ENCODE data around the gene WDHD1. TPM values are rescaled to one million over a fixed set of nuclear protein-coding genes. Genes with fewer than 3 reads are reported as not detected.

WDHD1 gene
- total and polyA plus RNA-seq, 8 donors, result 0.29 to 15.6 (median 1.2) TPM; not detected in 1

DNA sequence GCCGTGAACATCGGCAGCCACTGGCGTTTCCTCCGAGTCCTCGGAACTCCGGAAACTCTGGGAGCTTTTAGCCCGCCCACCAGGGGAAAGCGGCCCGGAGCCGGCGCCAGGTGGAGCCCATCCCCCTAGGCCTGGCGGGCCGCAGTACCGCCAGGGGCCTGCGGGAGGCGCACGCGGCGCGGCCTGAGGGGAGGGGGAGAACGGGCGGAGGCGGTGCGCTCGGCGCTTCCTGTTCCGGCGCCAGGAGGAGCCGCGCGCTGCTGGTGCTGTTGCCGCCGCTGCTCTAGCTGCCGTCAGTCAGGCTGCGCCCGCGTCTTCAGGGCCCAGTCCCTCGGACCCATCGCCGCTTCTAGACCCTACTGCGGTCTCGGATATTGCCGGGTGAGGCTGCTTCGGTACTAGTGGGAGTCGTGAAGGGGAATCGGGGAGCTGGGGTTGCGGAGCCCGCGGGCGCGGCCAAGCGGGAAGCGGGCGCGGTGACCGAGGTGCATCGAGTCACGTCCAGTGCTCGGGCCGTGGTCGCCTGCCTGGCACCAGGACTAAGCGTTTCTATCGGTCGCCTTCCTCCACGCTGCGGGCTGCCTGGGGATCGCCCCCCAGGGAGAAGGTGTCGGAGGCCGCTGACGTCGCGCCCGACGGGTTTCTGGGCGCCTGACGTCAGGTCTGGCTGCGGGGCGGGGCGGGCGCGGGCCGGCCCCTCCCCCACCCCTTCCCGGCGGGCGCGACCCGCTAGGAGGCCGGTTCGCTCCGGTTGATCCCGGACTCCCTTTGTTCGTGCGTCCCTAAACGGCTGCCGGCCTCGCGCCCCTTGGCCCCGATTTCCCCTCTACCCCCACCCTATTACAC lies 24.7 kb upstream of the WDHD1 start, which contains the start of gene MAPK1IP1L:
Gene MAPK1IP1L (plus strand): TSS at position 225 of the 846 bp plus-strand sequence. CDS start 10,037 bp downstream, outside the sequence.
- Histone ChIP-seq H3K9me3 (no peaks in the 10 kb centered on the region), H3K4me1 (peaks cover 31 to 49% (median 43%) of the 10 kb centered on the region in 4 donors), H3K36me3 (peaks cover 0 to 6% (median 0%) of the 10 kb centered on the region in 4 donors), H3K27me3 (no peaks in the 10 kb centered on the region), H3K4me3 (peak within 1 kb of the TSS; percentile 55 to 96 (median 79)), H3K27ac (peak within 1 kb of the TSS; percentile 98 to 100 (median 100))
- TF ChIP-seq, protein P1, sequence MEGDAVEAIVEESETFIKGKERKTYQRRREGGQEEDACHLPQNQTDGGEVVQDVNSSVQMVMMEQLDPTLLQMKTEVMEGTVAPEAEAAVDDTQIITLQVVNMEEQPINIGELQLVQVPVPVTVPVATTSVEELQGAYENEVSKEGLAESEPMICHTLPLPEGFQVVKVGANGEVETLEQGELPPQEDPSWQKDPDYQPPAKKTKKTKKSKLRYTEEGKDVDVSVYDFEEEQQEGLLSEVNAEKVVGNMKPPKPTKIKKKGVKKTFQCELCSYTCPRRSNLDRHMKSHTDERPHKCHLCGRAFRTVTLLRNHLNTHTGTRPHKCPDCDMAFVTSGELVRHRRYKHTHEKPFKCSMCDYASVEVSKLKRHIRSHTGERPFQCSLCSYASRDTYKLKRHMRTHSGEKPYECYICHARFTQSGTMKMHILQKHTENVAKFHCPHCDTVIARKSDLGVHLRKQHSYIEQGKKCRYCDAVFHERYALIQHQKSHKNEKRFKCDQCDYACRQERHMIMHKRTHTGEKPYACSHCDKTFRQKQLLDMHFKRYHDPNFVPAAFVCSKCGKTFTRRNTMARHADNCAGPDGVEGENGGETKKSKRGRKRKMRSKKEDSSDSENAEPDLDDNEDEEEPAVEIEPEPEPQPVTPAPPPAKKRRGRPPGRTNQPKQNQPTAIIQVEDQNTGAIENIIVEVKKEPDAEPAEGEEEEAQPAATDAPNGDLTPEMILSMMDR (IDR thresholded peaks at IDR 0.05), result peak in 6 of 7 experiments; percentile 95 to 100 (median 100)
- peak; percentile 93 to 99 (median 99) for TF ChIP-seq POLR2AphosphoS5 (IDR thresholded peaks at IDR 0.05)
- no peak for TF ChIP-seq EP300 (IDR thresholded peaks at IDR 0.05)
- peak in 3 of 4 donors; percentile 17 to 99 (median 94) for TF ChIP-seq POLR2A (IDR thresholded peaks at IDR 0.05)
- intact Hi-C loops (cut with DNase I; ENCODE audit: low total_unique reads), result no loop called here
- whole genome bisulfite sequencing, 5 donors, result 0 to 1% (median 0%) methylated on average over 20 to 98 of the region's 98 CpGs
- DNase-seq, result peak; percentile 92 to 97

DNA sequence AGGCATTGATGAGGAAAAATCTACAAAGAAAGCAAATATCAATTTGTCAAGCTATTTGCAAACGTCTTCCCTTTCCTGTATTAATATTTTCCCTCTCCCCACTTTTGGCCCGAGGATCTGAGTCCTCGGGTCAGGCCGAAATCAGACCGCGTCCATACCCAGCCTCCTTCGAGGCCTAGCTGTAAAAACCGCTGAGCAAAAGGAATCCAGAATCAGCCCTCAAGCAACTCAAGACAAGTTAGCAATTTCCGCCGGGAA lies 24.2 kb upstream of the WDHD1 start:
- 0 to 3% (median 1%) methylated on average over 10 of the region's 10 CpGs for WGBS, 5 donors
- H3K4me3 ChIP-seq, result peak overlapping the region; percentile 55 to 96 (median 79)
- H3K27me3 ChIP-seq, result no peaks in the 10 kb centered on the region
- intact Hi-C loops (cut with DNase I; ENCODE audit: low total_unique reads), result no loop called here
- peaks cover 29 to 43% (median 41%) of the 10 kb centered on the region in 4 donors for H3K4me1 ChIP-seq
- no peak for TF ChIP-seq POLR2A (IDR thresholded peaks at IDR 0.05)
- TF ChIP-seq, protein P1 (IDR thresholded peaks at IDR 0.05), result no peak
- TF ChIP-seq EP300 (IDR thresholded peaks at IDR 0.05), result no peak
- TF ChIP-seq POLR2AphosphoS5 (IDR thresholded peaks at IDR 0.05), result no peak
- no peak for DNase-seq
- peak overlapping the region; percentile 98 to 100 (median 100) for H3K27ac ChIP-seq
- H3K36me3 ChIP-seq, result peaks cover 0 to 6% (median 0%) of the 10 kb centered on the region in 4 donors
- H3K9me3 ChIP-seq, result no peaks in the 10 kb centered on the region

GRCh38 chr14:55048900-55049436 lies 22.1 kb upstream of the WDHD1 start:
- no peaks in the 10 kb centered on the region for H3K9me3 ChIP-seq
- H3K27me3 ChIP-seq, result no peaks in the 10 kb centered on the region
- H3K27ac ChIP-seq, result no peak overlapping the region
- no peak overlapping the region for H3K4me3 ChIP-seq
- H3K4me1 ChIP-seq, result peaks cover 17 to 25% (median 23%) of the 10 kb centered on the region in 4 donors
- WGBS, 5 donors, result 23 to 63% (median 34%) methylated on average over 2 of the region's 2 CpGs
- no peak for DNase-seq
- intact Hi-C loops (cut with DNase I; ENCODE audit: low total_unique reads), result no loop called here
- peaks cover 0 to 7% (median 5%) of the 10 kb centered on the region in 4 donors for H3K36me3 ChIP-seq
- TF ChIP-seq POLR2A (IDR thresholded peaks at IDR 0.05) (no peak), POLR2AphosphoS5 (IDR thresholded peaks at IDR 0.05) (no peak), EP300 (IDR thresholded peaks at IDR 0.05) (no peak)
- TF ChIP-seq, protein P1 (IDR thresholded peaks at IDR 0.05), result no peak

DNA sequence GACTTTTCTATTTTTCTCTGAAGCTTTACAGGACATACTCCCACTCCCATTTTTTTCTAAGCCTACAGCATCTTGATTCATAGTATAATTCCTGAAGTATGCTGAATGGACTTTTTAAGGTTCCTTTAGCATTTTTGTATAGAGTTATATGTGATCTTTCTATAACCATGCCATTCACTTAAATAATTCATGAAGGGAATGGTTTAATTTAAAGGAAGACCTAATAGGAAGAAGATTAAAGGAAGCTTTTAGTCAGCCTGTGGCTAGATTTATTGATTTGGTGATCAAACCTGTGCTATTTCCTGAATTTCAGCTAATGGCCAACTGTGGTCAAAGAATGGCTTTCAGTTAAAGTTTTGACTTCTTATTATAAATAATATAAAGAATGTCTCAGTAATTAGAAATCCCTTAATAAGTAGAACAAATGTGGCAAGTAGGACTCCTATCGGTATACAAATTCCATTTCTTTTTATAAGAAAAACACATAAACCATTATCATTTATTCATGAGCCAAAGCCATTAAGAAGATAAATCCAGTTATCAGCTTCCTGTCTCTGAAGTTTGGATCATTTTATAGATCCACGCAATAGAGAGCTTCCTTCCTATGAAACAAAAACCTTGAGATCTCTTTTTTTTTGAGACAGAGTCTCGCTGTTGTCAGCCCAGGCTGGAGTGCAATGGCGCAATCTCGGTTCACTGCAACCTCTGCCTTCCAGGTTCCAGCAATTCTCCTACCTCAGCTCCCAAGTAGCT lies 20.6 kb upstream of the WDHD1 start:
- DNase-seq, result no peak
- intact Hi-C loops (cut with DNase I; ENCODE audit: low total_unique reads), result no loop called here
- 88 to 96% (median 94%) methylated on average over 5 of the region's 5 CpGs for WGBS, 5 donors
- TF ChIP-seq POLR2AphosphoS5 (IDR thresholded peaks at IDR 0.05) (no peak), EP300 (IDR thresholded peaks at IDR 0.05) (no peak), POLR2A (IDR thresholded peaks at IDR 0.05) (no peak)
- TF ChIP-seq, protein P1 (IDR thresholded peaks at IDR 0.05), result no peak
- Histone ChIP-seq H3K36me3 (peaks cover 0 to 22% (median 17%) of the 10 kb centered on the region in 4 donors), H3K27me3 (no peaks in the 10 kb centered on the region), H3K27ac (no peak overlapping the region), H3K9me3 (no peaks in the 10 kb centered on the region), H3K4me3 (no peak overlapping the region), H3K4me1 (peaks cover 4 to 10% (median 8%) of the 10 kb centered on the region in 4 donors)
